SHP77 (cell line): ENCODE measurements around the gene PNN.

Experiments used
- DNase-seq, 2 experiments: peaks; one replicate each; lab custom pipeline; 2025; lab: John Stamatoyannopoulos, UW

The PNN gene

GRCh38 chr14:39229601-39230110 is 54.6 kb downstream of the PNN start:
- no peak for DNase-seq

- no peak for DNase-seq
Measured at GRCh38 chr14:39230416-39231035, 55.5 kb downstream of the PNN start.

- peak in 1 of 2 experiments; percentile 34 for DNase-seq
Measured at GRCh38 chr14:39231751-39232553, 56.9 kb downstream of the PNN start.
